ENCODE results near the gene DNTT. TPM values are rescaled to one million over a fixed set of nuclear protein-coding genes. Genes with fewer than 3 reads are reported as not detected.

Gene DNTT
- not detected for polyA plus RNA-seq (2012; ENCODE audit: low read depth, missing spikeins)

DNA sequence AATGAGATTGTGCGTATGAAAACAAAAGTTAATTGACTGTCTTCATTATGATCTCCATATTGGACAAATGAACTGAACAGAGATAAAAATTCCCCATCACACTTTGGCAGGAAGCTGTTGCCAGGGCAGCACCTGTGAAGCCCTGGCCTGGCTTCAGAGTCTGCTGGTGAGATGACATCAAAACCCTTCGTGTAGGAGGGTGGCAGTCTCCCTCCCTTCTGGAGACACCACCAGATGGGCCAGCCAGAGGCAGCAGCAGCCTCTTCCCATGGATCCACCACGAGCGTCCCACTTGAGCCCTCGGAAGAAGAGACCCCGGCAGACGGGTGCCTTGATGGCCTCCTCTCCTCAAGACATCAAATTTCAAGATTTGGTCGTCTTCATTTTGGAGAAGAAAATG, at the start of gene DNTT:
TSS of gene DNTT (plus strand) at position 205 of the 400 bp plus-strand sequence. CDS start at position 269, 64 bp downstream.
- TF ChIP-seq POLR2A (IDR thresholded peaks at IDR 0.05; ENCODE audit: low read depth, low read length): no peak
- no peak for TF ChIP-seq POU2F2 (IDR thresholded peaks at IDR 0.05; ENCODE audit: low read depth, low read length)
- no peak for TF ChIP-seq SPI1 (IDR thresholded peaks at IDR 0.05; ENCODE audit: low read depth, low read length)
- TF ChIP-seq PAX5 (IDR thresholded peaks at IDR 0.05; ENCODE audit: insufficient read depth, low read length, severe bottlenecking): no peak
- TF ChIP-seq TAF1 (IDR thresholded peaks at IDR 0.05; ENCODE audit: low read depth, low read length): no peak
- no peak for TF ChIP-seq POLR2AphosphoS5 (IDR thresholded peaks at IDR 0.05; ENCODE audit: low read depth, low read length)
- FAIRE-seq: no peak

DNA sequence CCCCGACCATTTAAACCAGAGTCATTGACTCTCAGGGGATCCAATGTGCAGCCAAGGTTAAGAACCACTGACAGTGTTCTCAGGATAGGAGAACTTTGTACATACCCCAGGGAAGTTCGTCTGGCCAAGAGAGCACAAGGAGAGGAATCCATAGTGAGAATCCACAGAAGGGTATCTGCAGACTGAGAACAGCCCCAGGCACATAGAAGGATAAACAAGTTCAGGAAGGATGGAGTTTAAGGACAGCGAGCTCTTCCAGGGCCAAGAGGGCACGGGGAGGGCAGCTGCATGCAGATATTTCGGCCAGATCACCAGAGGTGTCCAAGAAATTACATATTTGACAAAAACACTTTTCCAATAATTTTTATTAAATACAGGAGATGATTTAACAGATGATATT, 49.3 kb upstream of the DNTT start:
- DNase-seq (ENCODE audit: insufficient read length, low spot score) (no peak), FAIRE-seq (no peak)
- TF ChIP-seq PAX5 (IDR thresholded peaks at IDR 0.05; ENCODE audit: insufficient read depth, low read length, severe bottlenecking) (no peak), POLR2AphosphoS5 (IDR thresholded peaks at IDR 0.05; ENCODE audit: low read depth, low read length) (no peak), POLR2A (IDR thresholded peaks at IDR 0.05; ENCODE audit: low read depth, low read length) (no peak), TAF1 (IDR thresholded peaks at IDR 0.05; ENCODE audit: low read depth, low read length) (no peak), SPI1 (IDR thresholded peaks at IDR 0.05; ENCODE audit: low read depth, low read length) (no peak), POU2F2 (IDR thresholded peaks at IDR 0.05; ENCODE audit: low read depth, low read length) (no peak)

More for the DNA sequence above, at the start of gene DNTT:
- no peak for DNase-seq (ENCODE audit: insufficient read length, low spot score)

- DNase-seq (ENCODE audit: insufficient read length, low spot score): no peak
- no peak for FAIRE-seq
- TF ChIP-seq SPI1 (IDR thresholded peaks at IDR 0.05; ENCODE audit: low read depth, low read length): no peak
- TF ChIP-seq TAF1 (IDR thresholded peaks at IDR 0.05; ENCODE audit: low read depth, low read length): no peak
- no peak for TF ChIP-seq PAX5 (IDR thresholded peaks at IDR 0.05; ENCODE audit: insufficient read depth, low read length, severe bottlenecking)
- no peak for TF ChIP-seq POLR2AphosphoS5 (IDR thresholded peaks at IDR 0.05; ENCODE audit: low read depth, low read length)
- no peak for TF ChIP-seq POU2F2 (IDR thresholded peaks at IDR 0.05; ENCODE audit: low read depth, low read length)
- TF ChIP-seq POLR2A (IDR thresholded peaks at IDR 0.05; ENCODE audit: low read depth, low read length): no peak
Measured at GRCh38 chr10:96255549-96256333, 48.5 kb upstream of the DNTT start.

GRCh38 chr10:96257944-96258343, 46.3 kb upstream of the DNTT start:
- FAIRE-seq (no peak), DNase-seq (ENCODE audit: insufficient read length, low spot score) (no peak)
- no peak for TF ChIP-seq POLR2AphosphoS5 (IDR thresholded peaks at IDR 0.05; ENCODE audit: low read depth, low read length)
- TF ChIP-seq SPI1 (IDR thresholded peaks at IDR 0.05; ENCODE audit: low read depth, low read length): peak; percentile 61; the same call in 1 of the 2 replicates

DNA sequence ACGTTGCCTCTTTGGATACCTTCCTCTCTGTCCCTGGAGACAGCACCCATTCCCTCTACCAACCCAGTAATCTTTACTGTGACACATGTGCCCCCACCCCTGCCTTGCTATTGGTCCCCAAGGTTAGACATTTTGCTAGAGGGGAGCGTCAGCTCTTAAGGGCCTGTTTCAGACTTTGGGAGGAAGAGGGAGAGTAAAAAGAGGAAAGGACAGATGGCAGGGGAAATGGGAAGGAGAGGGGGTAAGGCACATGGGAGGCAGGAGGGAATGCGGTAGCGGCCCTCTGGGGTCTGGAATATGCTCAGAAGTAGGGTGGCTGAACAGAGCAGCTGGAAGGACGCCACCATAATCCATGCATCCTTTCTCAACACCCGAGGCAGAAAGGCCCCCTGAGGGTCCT, 45.1 kb upstream of the DNTT start:
- FAIRE-seq (peak; percentile 50), DNase-seq (ENCODE audit: insufficient read length, low spot score) (no peak)
- no peak for TF ChIP-seq POU2F2 (IDR thresholded peaks at IDR 0.05; ENCODE audit: low read depth, low read length)
- 0 out of 2 replicates have a peak, but pooled peaks have one; percentile 18 for TF ChIP-seq SPI1 (IDR thresholded peaks at IDR 0.05; ENCODE audit: low read depth, low read length)

GRCh38 chr10:96260014-96260413, 44.2 kb upstream of the DNTT start:
- FAIRE-seq (peak; percentile 20), DNase-seq (ENCODE audit: insufficient read length, low spot score) (no peak)
- TF ChIP-seq SPI1 (IDR thresholded peaks at IDR 0.05; ENCODE audit: low read depth, low read length) (no peak), TAF1 (IDR thresholded peaks at IDR 0.05; ENCODE audit: low read depth, low read length) (no peak), PAX5 (IDR thresholded peaks at IDR 0.05; ENCODE audit: insufficient read depth, low read length, severe bottlenecking) (no peak), POU2F2 (IDR thresholded peaks at IDR 0.05; ENCODE audit: low read depth, low read length) (no peak)

GRCh38 chr10:96261132-96261531, 43.1 kb upstream of the DNTT start:
- FAIRE-seq: no peak
- no peak for DNase-seq (ENCODE audit: insufficient read length, low spot score)
- TF ChIP-seq PAX5 (IDR thresholded peaks at IDR 0.05; ENCODE audit: insufficient read depth, low read length, severe bottlenecking): no peak
- no peak for TF ChIP-seq POLR2AphosphoS5 (IDR thresholded peaks at IDR 0.05; ENCODE audit: low read depth, low read length)
- TF ChIP-seq POU2F2 (IDR thresholded peaks at IDR 0.05; ENCODE audit: low read depth, low read length): no peak
- no peak for TF ChIP-seq SPI1 (IDR thresholded peaks at IDR 0.05; ENCODE audit: low read depth, low read length)
- TF ChIP-seq TAF1 (IDR thresholded peaks at IDR 0.05; ENCODE audit: low read depth, low read length): no peak
- no peak for TF ChIP-seq POLR2A (IDR thresholded peaks at IDR 0.05; ENCODE audit: low read depth, low read length)

DNA sequence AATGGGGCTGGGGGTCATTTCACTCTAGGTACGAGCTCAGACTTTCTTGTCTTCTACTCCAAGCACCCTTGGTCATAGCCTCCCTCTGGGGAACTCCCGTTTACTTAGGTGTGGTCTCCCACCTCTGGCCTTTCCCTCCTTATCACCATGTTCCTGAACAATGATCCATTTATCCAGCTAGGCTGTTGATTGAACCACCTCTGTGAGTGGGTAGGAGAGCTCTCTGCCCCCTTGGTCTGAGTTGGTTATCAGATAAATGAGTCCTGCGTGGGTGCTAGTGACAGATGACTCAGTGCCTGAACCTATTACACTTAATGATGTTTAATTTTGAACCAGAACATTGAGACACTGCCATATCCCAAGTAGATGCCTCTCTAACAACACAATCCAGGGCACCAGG, 42.3 kb upstream of the DNTT start:
- TF ChIP-seq POLR2AphosphoS5 (IDR thresholded peaks at IDR 0.05; ENCODE audit: low read depth, low read length) (no peak), POLR2A (IDR thresholded peaks at IDR 0.05; ENCODE audit: low read depth, low read length) (0 out of 2 replicates have a peak, but pooled peaks have one; percentile 18)
- FAIRE-seq: peak; percentile 55
- DNase-seq (ENCODE audit: insufficient read length, low spot score): no peak

GRCh38 chr10:96263176-96263575, 41.1 kb upstream of the DNTT start:
- FAIRE-seq: peak; percentile 23
- TF ChIP-seq TAF1 (IDR thresholded peaks at IDR 0.05; ENCODE audit: low read depth, low read length) (no peak), POLR2AphosphoS5 (IDR thresholded peaks at IDR 0.05; ENCODE audit: low read depth, low read length) (no peak), PAX5 (IDR thresholded peaks at IDR 0.05; ENCODE audit: insufficient read depth, low read length, severe bottlenecking) (no peak), POLR2A (IDR thresholded peaks at IDR 0.05; ENCODE audit: low read depth, low read length) (no peak), SPI1 (IDR thresholded peaks at IDR 0.05; ENCODE audit: low read depth, low read length) (no peak), POU2F2 (IDR thresholded peaks at IDR 0.05; ENCODE audit: low read depth, low read length) (no peak)
- DNase-seq (ENCODE audit: insufficient read length, low spot score): no peak

DNA sequence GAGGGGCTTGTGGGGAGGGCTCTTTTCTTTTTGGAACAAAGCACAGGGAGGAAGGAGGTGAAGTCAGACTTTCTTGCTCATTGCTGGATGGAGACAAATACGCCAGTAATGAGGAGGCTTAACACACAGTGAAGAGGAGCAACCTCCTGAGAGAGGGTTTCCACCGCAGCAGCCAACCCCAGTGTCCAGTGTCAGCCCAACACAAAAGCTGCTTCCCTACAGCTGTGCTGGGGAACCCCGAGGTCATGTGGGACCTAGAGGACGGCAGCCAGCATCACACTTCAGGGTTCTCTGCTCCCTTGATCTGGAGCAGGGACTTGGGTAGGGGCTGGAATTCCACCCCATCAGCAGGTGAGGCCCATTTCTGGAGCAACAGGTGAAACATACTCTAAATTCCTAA, 40.6 kb upstream of the DNTT start:
- TF ChIP-seq SPI1 (IDR thresholded peaks at IDR 0.05; ENCODE audit: low read depth, low read length) (no peak), POLR2A (IDR thresholded peaks at IDR 0.05; ENCODE audit: low read depth, low read length) (0 out of 2 replicates have a peak, but pooled peaks have one; percentile 12)
- DNase-seq (ENCODE audit: insufficient read length, low spot score): no peak
- FAIRE-seq: peak; percentile 83
